Activated naive CD4-positive, alpha-beta T cell treated with anti-CD3 and anti-CD28 coated beads, Interleukin-2, amount 10 ng/mL, durations not matched to agents 7 days and 5 days (primary cell): ENCODE data around the gene AGAP1.

Source experiments
- CTCF ChIA-PET: fragments of 350-600 bp; sonication (Branson Sonifier 250); formaldehyde crosslinking; loops from one replicate; lab custom pipeline; 2021; ENCODE audit warnings: antibody characterized with exemption; lab: Charles Lee
- DNase-seq: peaks from one replicate; pipeline ENCODE4 v3.0.0-alpha.2; 2020
- H3K27ac Mint-ChIP-seq: one replicate; pipeline ENCODE4 v1.8.0; 2021; ENCODE audit warnings: mild to moderate bottlenecking, moderate library complexity, mixed read lengths
- H3K27me3 Mint-ChIP-seq: one replicate; pipeline ENCODE4 v1.8.0; 2021; ENCODE audit warnings: mild to moderate bottlenecking, mixed read lengths
- H3K36me3 Mint-ChIP-seq: one replicate; pipeline ENCODE4 v1.8.0; 2021; ENCODE audit warnings: mixed read lengths
- H3K4me1 Mint-ChIP-seq: one replicate; pipeline ENCODE4 v1.8.0; 2021; ENCODE audit warnings: mixed read lengths
- H3K4me3 Mint-ChIP-seq: one replicate; pipeline ENCODE4 v1.8.0; 2021; ENCODE audit warnings: mild to moderate bottlenecking, moderate library complexity, mixed read lengths
- H3K9me3 Mint-ChIP-seq: one replicate; pipeline ENCODE4 v1.8.0; 2021; ENCODE audit warnings: mixed read lengths

AGAP1 gene

GRCh38 chr2:236073246-236073645 lies 579.4 kb downstream of the AGAP1 start:
- Mint-ChIP-seq H3K9me3 (no peaks in the 10 kb centered on the region), H3K27ac (no peak overlapping the region), H3K36me3 (no peaks in the 10 kb centered on the region), H3K4me1 (no peaks in the 10 kb centered on the region), H3K27me3 (no peaks in the 10 kb centered on the region), H3K4me3 (no peak overlapping the region)
- CTCF ChIA-PET = no interaction called here
- DNase-seq = no peak

DNA sequence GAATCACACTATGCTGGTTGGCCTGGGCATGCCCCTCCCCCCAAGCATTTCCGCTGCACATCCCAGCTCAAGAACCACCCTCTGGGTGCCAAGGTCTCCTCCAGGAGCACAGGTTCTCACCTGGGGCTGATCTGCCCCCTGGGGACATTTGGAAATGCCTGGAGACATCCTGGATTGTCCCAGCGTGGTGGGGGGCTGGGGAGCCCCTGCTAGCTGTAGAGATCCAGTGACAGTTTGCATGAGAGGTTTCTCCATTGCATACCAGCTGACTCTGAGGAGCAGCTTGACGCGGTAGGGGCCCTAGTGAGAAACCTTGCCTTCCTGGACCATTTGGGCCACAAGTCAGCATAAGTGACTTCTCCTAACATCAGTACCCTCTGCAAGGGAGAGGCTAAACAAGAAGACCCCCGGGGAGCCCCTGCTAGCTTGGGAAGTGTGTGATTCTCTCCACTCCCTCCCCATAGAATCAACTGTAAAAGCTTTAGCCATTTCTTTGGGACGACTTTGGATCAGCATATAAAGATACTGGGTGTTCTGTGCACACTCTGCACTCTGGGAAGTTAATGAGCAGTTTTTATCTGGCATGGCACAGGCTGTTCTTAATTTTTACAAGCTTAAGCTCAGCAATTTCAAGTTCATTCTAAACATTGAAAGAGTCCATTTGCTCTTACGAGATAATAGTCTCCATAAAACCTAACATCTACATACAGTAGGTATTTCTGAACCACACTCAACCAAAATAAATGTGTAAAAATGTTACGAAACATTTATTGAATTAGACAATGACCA lies 580.2 kb downstream of the AGAP1 start:
- Mint-ChIP-seq H3K27ac (no peak overlapping the region), H3K9me3 (no peaks in the 10 kb centered on the region), H3K36me3 (no peaks in the 10 kb centered on the region), H3K4me1 (no peaks in the 10 kb centered on the region), H3K27me3 (no peaks in the 10 kb centered on the region), H3K4me3 (no peak overlapping the region)
- CTCF ChIA-PET = no interaction called here
- no peak for DNase-seq

GRCh38 chr2:236075802-236076201 lies 582.0 kb downstream of the AGAP1 start:
- Mint-ChIP-seq H3K4me1 (no peaks in the 10 kb centered on the region), H3K4me3 (no peak overlapping the region), H3K27ac (no peak overlapping the region), H3K27me3 (no peaks in the 10 kb centered on the region), H3K9me3 (no peaks in the 10 kb centered on the region), H3K36me3 (no peaks in the 10 kb centered on the region)
- CTCF ChIA-PET = no interaction called here
- no peak for DNase-seq

- Mint-ChIP-seq H3K27me3 (no peaks in the 10 kb centered on the region), H3K4me3 (no peak overlapping the region), H3K4me1 (no peaks in the 10 kb centered on the region), H3K9me3 (no peaks in the 10 kb centered on the region), H3K27ac (no peak overlapping the region), H3K36me3 (no peaks in the 10 kb centered on the region)
- CTCF ChIA-PET = no interaction called here
- DNase-seq = no peak
Observed at GRCh38 chr2:236078297-236079255, 584.7 kb downstream of the AGAP1 start.

DNA sequence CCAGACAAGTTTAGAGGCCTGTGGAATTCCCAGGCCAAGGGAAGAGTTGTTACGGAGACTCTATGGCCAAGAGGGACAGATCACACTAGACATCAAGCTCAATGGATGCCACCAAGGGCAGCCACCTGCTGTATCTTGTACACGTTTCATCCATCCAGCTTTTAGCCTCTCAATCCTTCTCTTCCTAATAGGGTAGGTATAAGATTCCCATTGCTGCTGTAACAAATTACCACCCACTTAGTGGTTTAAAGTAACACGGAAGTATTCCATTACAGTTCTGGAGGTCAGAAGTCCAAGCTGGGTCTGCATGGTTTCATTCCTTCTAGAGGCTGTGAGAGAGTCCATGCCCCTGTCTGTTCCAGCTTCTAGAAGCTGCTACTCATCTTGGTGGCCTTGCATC lies 586.6 kb downstream of the AGAP1 start:
- Mint-ChIP-seq H3K4me1 (no peaks in the 10 kb centered on the region), H3K36me3 (no peaks in the 10 kb centered on the region), H3K4me3 (no peak overlapping the region), H3K27ac (no peak overlapping the region), H3K27me3 (no peaks in the 10 kb centered on the region), H3K9me3 (no peaks in the 10 kb centered on the region)
- CTCF ChIA-PET = no interaction called here
- no peak for DNase-seq

DNA sequence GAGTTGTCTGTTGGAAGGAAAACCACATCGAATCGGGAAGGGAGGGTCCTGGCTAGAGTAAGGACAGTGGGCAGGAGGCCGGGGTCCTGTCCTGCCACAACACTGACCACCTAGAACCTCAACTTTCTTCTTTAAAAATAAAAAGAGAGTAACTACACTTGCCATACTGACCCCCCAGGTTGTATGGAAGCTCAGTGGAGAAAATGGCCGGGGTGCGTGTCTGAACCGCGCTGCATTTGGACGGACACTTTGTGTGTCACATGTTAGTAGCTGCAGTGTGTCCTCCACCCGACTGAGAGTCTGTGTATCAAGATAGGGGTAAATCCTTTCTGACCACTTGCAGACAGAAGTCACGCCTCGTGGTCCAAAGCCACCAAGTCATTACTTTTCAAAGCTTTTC lies 587.3 kb downstream of the AGAP1 start:
- H3K27me3 Mint-ChIP-seq = no peaks in the 10 kb centered on the region
- no peak overlapping the region for H3K27ac Mint-ChIP-seq
- DNase-seq = no peak
- no peak overlapping the region for H3K4me3 Mint-ChIP-seq
- H3K9me3 Mint-ChIP-seq = no peaks in the 10 kb centered on the region
- CTCF ChIA-PET = no interaction called here
- H3K4me1 Mint-ChIP-seq = no peaks in the 10 kb centered on the region
- no peaks in the 10 kb centered on the region for H3K36me3 Mint-ChIP-seq

GRCh38 chr2:236082061-236082460 lies 588.2 kb downstream of the AGAP1 start:
- DNase-seq = no peak
- CTCF ChIA-PET = no interaction called here
- Mint-ChIP-seq H3K27ac (no peak overlapping the region), H3K4me3 (no peak overlapping the region), H3K36me3 (no peaks in the 10 kb centered on the region), H3K4me1 (no peaks in the 10 kb centered on the region), H3K9me3 (no peaks in the 10 kb centered on the region), H3K27me3 (no peaks in the 10 kb centered on the region)

- no peak overlapping the region for H3K27ac Mint-ChIP-seq
- CTCF ChIA-PET = no interaction called here
- no peaks in the 10 kb centered on the region for H3K27me3 Mint-ChIP-seq
- H3K36me3 Mint-ChIP-seq = no peaks in the 10 kb centered on the region
- DNase-seq = no peak
- no peaks in the 10 kb centered on the region for H3K4me1 Mint-ChIP-seq
- no peak overlapping the region for H3K4me3 Mint-ChIP-seq
- no peaks in the 10 kb centered on the region for H3K9me3 Mint-ChIP-seq
Observed at GRCh38 chr2:236083934-236084333, 590.1 kb downstream of the AGAP1 start.

- Mint-ChIP-seq H3K9me3 (no peaks in the 10 kb centered on the region), H3K36me3 (no peaks in the 10 kb centered on the region), H3K4me3 (no peak overlapping the region), H3K27me3 (no peaks in the 10 kb centered on the region), H3K4me1 (no peaks in the 10 kb centered on the region), H3K27ac (no peak overlapping the region)
- CTCF ChIA-PET = no interaction called here
- no peak for DNase-seq
Observed at GRCh38 chr2:236085211-236085610, 591.4 kb downstream of the AGAP1 start.

- Mint-ChIP-seq H3K9me3 (no peaks in the 10 kb centered on the region), H3K27me3 (no peaks in the 10 kb centered on the region), H3K36me3 (no peaks in the 10 kb centered on the region), H3K4me3 (no peak overlapping the region), H3K4me1 (no peaks in the 10 kb centered on the region), H3K27ac (no peak overlapping the region)
- no peak for DNase-seq
- CTCF ChIA-PET = no interaction called here
Observed at GRCh38 chr2:236085647-236086046, 591.8 kb downstream of the AGAP1 start.

DNA sequence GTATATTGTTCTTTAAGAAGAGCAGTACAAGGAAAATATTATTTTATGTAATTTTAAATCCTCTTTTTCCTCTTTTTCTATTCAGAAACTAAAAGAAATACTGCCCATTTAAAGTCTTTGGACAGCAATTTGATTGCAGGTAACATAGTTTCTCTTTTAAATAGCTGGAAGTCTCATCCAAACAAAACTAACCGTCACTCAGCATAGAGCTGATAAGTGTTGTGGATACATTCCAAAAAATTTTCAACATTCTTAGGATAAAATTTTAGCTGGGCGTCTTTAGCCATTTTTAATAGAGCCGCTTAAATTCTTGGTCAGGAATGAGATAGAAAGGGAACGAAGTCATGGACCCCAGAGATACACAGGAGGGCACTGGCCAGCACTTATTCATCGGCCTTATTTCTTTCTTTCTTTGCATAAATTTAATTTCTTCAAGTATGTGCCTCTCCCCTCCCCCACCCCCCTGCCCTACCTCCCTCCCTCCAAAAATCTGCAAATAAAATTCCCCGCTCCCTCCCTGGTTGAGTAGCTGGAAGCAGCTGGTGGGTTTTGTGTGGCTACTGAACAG lies 592.6 kb downstream of the AGAP1 start:
- DNase-seq = no peak
- Mint-ChIP-seq H3K27ac (no peak overlapping the region), H3K36me3 (no peaks in the 10 kb centered on the region), H3K4me3 (no peak overlapping the region), H3K9me3 (no peaks in the 10 kb centered on the region), H3K27me3 (no peaks in the 10 kb centered on the region), H3K4me1 (no peaks in the 10 kb centered on the region)
- CTCF ChIA-PET = no interaction called here

GRCh38 chr2:236086971-236087465 lies 593.2 kb downstream of the AGAP1 start:
- H3K9me3 Mint-ChIP-seq = no peaks in the 10 kb centered on the region
- H3K36me3 Mint-ChIP-seq = no peaks in the 10 kb centered on the region
- DNase-seq = no peak
- no peaks in the 10 kb centered on the region for H3K4me1 Mint-ChIP-seq
- CTCF ChIA-PET = no interaction called here
- H3K4me3 Mint-ChIP-seq = no peak overlapping the region
- no peak overlapping the region for H3K27ac Mint-ChIP-seq
- no peaks in the 10 kb centered on the region for H3K27me3 Mint-ChIP-seq

GRCh38 chr2:236088368-236089057 lies 594.7 kb downstream of the AGAP1 start:
- no peaks in the 10 kb centered on the region for H3K36me3 Mint-ChIP-seq
- no peak overlapping the region for H3K27ac Mint-ChIP-seq
- no peaks in the 10 kb centered on the region for H3K27me3 Mint-ChIP-seq
- no peaks in the 10 kb centered on the region for H3K9me3 Mint-ChIP-seq
- no peaks in the 10 kb centered on the region for H3K4me1 Mint-ChIP-seq
- CTCF ChIA-PET = no interaction called here
- DNase-seq = no peak
- no peak overlapping the region for H3K4me3 Mint-ChIP-seq
